Fibroblast of lung (primary cell): ENCODE results near the gene DLG4.

Experiments used
- CTCF ChIP-seq, 2 donors: IDR thresholded peaks in 1 of 2; conservative IDR thresholded peaks in 1 of 2; 1 replicate in 1 of 2; 2 replicates in 1 of 2; pipeline ENCODE4 v1.5.1; 2011 to 2012; ENCODE audit warnings: low read length in 2 of 2, control low read depth in 1 of 2, inconsistent platforms in 1 of 2, low read depth in 1 of 2, mild to moderate bottlenecking in 1 of 2
- EZH2 ChIP-seq: IDR thresholded peaks from 2 replicates; pipeline ENCODE4 v1.5.1; 2012; ENCODE audit warnings: low read length, control low read depth, mild to moderate bottlenecking; ENCODE audit errors: missing control alignments

DNA sequence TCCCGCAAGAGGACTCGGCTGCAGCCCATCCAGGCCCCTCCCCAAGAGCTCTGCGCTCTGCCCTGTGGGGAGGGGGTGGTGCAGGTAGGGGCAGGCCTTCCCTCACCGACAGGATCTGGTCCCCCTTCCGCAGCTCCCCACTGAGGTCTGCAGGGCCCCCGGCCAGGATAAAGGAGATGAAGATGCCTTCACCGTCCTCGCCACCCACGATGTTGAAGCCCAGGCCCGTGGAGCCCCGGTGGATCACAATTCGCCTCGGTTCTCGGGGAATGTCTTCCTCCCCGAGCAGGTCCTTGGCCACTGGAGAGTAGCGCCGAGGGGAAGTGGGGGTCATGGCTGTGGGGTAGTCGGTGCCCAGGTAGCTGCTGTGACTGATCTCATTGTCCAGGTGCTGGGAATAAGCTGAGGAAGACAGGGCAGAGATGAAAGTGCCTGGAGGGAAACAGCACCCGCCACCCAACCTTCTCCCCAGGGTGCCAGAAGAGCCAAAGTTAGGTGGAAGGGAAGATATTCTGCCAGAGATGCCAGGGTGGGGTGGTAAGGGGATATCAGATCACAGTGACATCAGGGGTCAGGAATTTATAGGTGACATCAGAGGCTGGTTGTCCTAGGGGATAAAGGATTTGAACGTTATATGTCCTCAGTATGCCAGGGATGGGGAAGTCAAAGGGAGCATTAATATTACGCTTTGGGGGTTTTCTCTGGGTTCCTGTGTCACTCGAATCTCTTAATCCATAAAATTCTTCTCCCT lies 22.8 kb downstream of the DLG4 start:
- TF ChIP-seq EZH2 (no peak), CTCF (conservative IDR thresholded peaks at IDR 0.05 in 1 of 2, IDR thresholded peaks at IDR 0.05 in 1 of 2; ENCODE audit: low read depth in 1 of 2, low read length in 2 of 2) (no peak)
